ENCODE data around the gene C5orf15. TPM values are rescaled to one million over a fixed set of nuclear protein-coding genes. Genes with fewer than 3 reads are reported as not detected.

The C5orf15 gene
- 59.5 TPM for total RNA-seq (ENCODE audit: insufficient read depth, low replicate concordance)

DNA sequence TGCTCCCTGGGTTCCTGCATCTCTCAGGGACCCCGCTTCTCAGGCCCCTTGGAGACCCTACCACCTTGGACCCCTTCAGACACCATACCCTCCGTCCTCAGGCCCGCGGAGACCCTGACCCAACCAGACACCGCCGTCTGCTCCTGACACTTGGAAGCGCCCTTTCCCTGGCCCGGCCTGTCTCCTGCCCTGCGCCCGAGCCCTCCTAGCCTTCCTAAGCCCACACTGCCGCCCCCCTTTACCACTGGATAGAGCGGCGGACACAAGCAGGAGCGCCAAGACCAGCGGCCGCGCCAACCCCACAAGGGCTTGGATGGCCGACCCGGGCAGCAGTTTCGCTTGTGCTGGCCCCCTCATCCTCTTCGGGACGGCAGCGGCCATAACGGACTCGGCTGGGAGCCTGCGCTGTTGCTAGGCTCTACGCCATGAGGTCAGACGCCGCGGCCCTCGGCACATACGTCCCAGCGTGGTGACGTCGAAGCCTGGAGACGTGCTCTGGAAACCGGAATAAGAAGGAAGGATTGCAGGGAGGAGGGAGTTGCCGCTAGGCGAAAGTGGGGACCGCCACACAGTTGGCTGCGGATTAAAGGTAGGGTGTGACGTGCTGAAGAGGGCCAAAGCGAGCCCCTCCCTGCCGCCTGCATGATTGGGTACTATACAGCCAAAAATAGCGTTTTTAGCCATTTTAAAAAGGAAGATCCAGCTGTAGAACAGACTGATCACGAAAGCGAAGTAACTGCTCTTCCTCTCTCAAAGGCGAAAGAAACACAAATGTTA lies at the start of gene C5orf15:
Gene C5orf15, minus strand, starts transcription at position 422 of the 777 bp plus-strand sequence. Its CDS starts 41 bp downstream, at position 381.
- peak; percentile 99 for DNase-seq (ENCODE audit: low spot score)

DNA sequence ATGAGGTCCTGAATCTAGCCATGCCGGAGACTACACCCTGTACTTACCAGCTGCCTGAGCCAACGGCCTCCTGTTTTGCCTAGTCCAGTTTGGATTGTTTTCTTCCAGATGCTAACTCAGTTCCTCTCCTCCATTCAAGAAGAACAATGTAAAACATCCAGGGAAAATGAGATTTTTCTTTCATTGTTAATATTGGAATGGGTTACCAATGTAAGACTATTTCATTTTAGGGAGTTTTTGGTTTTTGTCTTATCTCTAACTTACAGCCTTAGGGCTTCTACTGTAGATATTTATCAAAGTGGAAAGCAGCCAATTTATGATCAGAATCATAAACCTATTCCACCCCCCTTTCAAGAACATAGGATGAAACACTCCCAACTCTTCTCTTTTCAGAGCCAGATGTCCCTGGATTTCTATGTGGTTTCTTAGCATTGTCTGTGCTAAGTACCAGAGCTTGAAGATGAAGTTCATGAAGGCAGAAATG lies 39.9 kb upstream of the C5orf15 start:
- no peak for DNase-seq (ENCODE audit: low spot score)

DNA sequence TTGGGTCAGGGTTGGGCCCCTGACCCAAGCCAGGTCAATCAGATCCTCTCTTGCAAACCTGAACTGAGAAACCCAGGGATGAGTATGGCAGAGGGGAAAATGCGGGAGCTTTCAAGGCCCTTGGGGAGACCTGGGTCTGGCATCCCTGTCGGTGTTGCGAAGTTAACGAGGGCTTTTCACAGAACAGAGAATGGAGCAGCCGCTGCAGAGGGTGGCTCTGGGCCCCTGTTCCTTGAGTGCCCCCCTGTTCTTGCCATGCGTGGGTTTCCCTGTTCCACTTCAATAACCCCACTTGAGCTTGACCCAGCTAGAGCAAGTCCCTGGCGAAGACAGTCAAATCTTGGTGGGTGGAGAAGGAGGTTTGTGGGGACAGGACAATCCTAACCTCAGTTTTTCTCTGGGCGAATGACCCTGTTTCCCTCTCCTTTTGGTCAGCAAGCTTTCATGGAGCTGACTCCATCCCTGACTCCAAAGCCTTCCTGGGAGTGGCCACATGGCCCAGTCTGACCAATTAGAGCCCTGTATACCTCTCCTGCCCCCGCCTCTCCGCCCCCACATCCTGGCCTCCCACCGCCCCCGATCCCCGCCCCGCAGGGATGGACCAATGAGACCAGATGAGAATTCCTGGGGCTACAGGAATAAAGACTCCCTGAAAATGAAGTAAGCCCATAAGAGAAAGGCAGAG lies 39.3 kb upstream of the C5orf15 start:
- peak; percentile 60 for DNase-seq (ENCODE audit: low spot score)

DNA sequence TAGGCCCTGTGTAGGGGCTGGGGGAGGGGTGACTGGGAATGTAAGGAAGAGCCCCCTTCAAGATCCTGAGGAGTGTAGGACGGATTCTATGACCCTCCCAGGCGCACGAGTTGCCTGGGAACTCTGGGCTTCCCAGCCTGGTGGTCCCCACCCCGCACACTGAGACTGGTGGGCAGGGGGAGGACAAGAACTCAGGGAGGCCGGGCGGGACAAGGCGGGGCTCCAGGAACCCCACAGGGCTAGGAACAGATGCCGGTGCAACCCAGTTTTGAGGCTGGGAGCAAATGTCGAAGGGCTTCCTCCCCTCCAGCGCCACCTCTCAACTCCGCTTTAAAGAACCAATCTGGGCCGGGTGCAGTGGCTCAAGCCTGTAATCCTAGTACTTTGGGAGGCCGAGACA lies 37.7 kb upstream of the C5orf15 start:
- DNase-seq (ENCODE audit: low spot score) = no peak

DNA sequence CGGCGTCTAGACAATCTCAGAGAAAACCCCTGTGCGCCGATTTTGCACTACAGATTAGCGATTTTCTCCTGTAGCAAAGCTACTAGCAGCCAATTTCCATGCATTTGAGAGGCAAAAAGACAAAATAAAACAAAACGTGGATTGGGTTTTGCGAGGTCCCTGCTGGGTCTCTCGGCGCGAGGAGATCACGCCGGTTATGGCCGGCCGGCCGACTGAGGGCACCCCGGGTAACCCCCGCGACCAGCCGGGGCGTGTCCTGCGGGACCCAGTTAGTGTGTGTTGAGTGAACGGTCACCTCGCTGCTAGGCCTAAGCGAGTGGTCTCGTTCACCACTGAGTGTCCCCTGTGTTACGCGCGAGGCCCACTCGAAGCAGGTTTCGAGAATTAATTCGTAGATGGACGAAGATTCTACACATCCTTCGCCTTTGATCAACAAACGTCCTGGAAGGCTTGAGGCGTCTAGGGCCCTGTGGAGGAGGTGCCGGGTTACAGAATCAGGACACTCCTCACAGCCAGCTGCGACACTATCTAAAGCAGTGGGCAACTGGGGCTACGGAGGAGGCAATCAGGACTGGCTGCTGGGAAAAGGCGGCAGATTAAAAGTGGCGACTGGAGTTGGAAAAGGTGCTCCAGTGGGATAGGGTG lies 37.1 kb upstream of the C5orf15 start:
- DNase-seq (ENCODE audit: low spot score) = no peak

DNA sequence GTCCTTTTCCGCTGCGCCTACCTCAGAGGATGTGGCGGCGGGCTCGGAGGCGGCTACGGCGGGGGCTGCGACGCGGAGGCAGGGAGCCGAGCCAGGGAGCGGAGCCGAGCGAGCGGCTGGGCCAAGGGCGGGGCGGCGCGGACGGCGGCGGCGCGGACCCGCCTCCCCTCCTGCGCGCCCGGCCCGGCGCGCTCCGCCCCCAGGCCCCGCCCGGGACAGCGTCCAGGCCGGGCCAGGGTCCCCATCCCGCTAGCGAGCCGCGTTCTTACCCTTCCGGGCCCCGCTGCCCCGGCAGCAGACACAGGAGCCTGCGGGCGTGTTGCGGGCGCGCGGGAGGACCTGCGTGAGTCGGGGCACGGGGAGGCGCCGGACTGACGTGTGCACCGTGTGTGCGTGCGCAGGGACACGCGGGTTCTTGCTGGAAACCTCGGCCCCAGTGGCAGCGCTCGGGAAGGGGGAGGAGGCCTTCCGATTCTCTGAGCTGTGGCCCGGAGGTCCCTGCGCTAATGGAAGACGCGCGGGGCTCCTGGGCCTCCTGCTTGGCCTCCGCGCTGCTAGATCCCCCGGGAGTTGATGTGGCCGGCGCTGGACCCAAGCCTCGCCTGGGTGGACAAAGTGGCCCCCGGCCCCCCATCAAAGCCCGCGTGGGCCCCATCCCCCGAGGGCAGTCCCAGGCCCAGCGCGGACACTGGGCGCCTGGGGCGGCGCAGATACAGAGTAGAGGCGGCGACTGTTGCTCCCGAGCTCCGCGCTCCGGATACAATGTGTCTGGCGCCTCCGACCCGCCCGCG lies 36.4 kb upstream of the C5orf15 start, which contains the start of gene VDAC1:
Gene VDAC1, minus strand, starts transcription at position 350 of the 791 bp plus-strand sequence. CDS start 11,963 bp downstream, outside the sequence.
- peak; percentile 90 for DNase-seq (ENCODE audit: low spot score)

DNA sequence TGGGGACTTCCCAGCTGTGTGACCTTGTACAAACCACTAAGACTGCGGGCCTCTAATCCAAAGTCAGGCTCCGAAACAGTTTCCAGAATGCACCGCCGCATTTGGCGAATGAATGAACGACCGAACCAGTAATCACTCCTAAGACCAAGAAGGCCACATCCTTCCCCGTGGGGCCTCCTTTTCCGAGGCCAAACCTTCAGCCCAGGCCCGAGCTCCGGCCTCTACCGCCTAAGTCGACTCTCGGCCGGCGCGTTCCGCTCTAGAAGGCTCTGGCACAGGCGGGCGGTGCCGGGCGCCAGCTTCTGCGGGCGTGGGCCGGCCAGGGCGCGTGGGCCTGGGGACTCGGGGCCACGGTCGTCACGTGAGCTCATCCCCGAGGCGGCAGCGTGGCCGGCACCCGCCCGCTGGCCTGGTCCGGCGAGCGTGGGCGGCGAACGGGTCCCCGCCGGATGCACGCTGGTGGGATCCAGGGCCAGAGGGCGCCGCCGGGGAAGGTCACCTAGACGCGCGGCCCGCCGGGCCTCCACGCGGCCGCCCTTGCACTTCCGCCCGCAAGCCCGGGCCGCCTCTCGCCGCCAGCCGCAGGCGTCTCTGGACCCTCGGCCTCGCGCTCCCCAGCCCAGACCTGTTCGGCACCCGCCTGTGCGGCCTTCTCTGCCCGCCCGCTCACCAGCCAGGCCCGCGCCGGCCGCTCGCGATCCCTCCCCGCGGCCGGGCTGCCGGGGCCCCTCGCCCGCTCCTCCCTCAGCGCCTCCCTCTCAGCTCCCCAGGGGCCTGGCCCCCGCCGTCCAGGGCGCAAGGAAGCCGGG lies 35.6 kb upstream of the C5orf15 start:
- peak; percentile 53 for DNase-seq (ENCODE audit: low spot score)

DNA sequence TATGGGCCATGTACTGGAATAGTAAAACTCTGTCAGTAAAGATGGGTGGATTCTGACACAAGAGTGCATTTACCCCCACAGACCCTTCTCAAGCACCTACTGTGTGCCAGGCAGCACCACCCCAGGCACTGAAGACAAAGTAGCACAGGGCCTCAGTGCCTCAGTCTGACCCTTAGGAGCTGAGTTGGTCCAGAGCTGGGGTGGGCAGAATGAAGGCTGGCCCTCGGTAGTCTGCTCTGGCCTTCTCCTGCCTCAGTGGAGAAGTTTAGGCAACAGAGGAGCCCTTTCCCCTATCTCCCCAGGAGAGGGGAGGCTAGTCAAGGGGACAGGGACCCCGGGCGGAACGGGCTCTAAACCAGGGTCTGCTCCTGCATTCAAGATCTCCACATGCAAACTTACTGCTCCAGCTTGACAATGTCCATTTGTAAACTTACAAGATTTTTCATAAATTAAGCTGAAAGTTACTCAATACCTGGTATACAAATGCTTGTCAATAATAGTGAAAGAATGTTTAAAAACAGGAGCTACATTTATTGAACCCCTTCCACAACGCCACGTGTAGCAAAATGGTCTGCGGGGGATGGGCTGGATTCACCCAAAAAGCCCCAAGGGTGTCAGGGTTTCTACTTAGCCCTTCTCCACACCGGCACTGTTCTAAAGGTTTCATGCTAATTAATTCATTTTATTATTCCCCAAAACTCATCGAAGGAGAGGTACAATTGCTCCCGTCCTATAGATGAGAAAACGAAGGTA lies 34.8 kb upstream of the C5orf15 start:
- no peak for DNase-seq (ENCODE audit: low spot score)

DNA sequence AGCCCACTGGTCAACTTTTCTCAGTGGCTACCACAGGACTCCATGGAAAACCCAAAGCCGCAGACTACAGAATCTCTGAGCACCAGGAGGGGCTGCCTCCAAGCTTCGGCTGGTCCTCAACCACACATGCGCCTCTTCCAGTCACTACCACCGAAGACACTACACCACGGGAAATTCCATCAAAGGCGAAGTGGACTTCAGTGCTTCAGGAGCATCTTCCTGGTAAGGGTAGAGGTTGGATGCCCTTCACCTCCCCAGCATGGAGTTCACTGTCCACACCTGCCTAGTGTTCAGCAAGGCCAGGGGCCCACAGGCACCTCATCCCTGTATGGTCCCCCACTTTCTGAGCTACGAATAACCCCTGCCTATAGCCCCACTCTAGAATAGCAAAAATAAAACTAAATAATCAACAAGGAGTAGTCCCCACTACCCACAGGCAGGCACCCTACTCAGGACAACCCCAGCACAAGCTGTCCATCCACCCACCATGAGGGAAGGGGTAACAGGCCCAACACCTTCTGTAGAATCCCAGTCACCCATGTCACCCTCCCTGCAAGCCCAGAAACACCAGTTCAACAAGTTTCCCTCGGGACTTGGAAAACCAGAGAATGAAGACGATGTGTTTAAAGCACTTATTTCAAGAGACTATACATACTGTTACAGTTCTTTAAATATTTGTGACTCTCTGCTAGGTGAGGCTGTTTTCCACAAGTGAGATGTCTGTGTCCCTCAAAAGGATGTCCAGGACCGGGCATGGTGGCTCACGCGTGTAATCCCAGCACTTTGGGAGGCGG lies 33.7 kb upstream of the C5orf15 start:
- DNase-seq (ENCODE audit: low spot score) = no peak

DNA sequence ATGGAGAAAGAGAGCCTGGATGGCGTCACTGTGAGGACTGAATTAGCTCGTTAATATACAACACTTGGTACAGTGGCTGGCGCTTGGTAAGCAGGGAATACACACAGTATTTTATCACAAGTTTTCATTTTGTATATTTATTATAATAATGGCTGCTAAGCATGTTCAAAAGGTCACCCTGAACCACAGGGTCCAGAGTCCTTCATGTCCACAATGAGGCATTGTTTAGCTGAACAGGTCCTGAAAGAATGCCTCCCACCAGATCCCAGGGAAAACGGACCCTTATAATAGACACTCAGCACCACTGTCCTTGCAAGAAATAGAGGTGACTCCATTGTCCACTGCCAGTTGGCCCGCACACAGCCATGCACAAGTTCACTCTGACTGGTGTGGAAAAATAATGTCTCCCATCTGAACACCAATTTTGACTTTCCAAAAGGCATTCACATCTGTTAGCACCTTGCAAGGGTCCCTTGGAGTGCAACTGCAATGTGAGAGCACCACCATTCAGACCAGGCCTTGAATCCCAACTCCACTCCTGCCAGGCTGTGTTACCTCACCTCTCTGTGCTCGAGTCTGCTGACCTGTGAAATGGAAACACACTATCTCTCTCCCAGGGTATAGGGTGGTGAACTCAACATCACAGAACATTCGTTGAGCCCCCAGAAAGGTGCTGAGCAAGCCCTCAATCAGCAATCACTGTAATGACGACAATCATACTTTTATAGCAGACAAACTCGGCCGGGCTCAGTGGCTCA lies 32.5 kb upstream of the C5orf15 start:
- no peak for DNase-seq (ENCODE audit: low spot score)

DNA sequence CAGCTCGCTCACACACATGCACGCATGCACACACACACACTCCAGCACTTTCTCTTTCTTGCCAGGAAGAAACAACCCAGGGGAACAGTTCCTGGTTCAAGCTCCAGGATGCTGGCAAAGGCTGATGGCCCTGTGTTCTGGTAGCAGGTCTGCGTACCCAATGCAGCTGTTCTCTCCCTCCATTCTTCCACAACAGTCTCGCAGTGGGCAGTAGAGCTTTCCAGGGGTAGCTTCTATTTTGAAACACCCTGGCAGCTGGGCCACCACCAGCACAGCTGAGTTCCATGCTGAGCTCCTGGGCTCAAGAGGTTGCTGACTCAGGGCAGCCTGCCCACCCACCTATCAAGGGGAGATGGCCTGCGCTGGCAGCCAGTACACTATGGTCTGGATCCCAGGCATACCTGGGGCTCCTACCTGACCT lies 31.7 kb upstream of the C5orf15 start:
- DNase-seq (ENCODE audit: low spot score) = no peak

DNA sequence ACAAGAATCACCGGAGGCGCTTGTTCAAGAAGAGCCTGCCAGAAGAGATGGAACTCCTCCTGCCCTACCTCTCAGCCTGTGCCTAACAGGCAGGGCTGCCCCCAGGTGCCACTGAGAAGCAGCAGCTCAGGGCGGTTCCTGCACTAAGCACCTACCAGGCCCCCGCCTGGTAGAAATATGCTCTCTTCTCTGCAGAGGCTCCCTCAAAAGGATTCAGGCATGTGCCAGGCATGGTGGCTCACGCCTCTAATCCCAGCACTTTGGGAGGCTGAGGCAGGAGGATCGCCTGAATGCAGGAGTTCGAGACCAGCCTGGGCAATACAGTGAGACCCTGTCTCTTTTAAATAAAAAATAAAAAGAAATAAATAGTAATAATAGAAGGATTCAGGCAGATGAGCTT lies 30.4 kb upstream of the C5orf15 start:
- DNase-seq (ENCODE audit: low spot score) = no peak

DNA sequence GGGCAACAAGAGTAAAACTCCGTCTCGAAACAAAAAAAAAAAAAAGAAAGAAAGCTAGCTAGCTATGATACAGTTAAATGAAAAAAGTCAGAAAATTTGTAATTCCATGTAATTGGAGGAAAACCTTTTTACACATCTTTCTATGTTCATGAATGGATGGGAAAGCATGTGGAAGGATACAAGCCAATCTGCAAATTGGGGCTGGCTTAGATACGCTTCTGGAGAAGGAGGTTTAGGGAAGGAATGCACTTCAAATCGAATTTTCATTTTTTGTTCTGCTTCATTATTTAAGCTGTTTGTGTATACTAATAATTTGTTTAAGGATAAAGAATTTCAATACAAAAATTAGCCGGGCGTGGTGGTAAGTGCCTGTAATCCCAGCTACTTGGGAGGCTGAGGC lies 29.6 kb upstream of the C5orf15 start:
- no peak for DNase-seq (ENCODE audit: low spot score)

DNA sequence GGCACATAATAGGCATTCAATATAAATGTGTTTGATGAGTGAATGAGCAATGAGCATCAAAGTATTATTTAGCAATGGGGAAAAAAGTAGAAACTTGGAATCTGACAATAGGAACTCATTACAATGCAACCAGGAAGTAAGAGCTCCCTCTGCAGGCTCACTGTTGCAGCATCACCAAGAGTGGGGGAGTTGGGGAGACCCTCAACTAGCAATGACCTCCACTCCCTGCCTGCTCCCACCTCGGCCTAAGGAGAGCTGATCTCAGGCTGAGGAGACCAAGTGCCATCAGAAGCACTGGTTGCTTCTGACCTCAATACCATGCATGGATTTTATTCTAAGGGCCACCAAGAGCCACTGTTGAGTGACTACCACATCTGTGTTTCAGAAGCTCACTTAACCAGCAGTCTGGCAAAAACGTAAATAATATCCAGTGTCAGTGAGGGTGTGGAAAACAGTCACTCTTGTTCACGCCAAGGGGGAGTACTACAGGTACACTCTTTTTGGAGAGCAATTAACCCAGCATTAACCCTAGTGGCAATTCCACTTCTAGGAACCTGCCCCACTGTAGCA lies 28.3 kb upstream of the C5orf15 start:
- no peak for DNase-seq (ENCODE audit: low spot score)

DNA sequence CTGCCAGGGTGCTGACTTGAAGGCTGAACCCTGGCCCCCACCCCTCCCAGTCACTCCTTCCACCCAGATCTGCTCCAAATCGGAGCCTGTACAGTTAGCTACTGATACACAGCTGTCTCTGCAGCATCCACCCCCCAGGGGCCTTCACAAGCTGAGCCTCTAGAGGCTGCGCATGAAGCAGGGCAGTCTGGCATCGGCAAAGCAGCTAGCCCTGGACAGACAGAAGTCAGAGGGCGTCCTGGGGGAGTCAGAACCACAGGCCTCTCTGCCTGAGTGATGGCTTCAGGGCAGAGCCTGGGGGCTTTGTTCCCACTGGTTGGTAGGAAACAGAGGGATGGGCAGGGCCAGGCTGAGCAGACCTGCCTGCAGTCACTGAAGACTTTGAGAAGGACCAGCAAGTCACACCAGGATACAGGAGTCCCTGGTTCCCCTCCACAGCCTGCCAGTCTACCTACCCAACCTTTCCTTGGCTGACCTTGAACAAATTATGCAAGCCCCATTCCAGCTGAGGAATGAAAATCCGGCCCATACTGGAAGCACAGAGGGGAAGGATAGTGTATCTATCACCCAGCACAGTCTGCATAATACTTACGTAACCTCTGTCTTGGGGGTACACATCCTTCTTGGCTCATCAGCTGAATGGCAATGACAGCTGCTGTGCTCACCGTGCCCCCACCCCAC lies 27.6 kb upstream of the C5orf15 start:
- no peak for DNase-seq (ENCODE audit: low spot score)

DNA sequence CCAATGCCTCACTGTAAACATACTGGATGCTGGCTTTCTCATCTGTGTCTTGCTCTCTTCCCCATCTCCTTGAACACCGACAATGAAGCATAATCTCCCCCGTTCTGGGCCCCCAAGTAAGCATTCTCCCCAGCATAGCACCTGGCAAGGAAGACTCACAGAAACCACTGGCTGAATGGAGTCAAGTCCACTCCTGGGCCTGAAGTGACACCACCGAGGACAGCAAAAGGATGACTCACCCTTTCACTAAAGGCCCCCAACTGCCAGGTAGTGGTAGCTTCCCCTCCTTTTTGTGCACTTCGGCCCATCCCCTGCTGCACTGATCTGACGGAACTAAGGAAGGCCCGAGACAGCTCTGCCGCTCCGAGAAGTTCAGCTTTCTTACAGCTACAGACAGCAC lies 26.9 kb upstream of the C5orf15 start:
- DNase-seq (ENCODE audit: low spot score) = no peak

DNA sequence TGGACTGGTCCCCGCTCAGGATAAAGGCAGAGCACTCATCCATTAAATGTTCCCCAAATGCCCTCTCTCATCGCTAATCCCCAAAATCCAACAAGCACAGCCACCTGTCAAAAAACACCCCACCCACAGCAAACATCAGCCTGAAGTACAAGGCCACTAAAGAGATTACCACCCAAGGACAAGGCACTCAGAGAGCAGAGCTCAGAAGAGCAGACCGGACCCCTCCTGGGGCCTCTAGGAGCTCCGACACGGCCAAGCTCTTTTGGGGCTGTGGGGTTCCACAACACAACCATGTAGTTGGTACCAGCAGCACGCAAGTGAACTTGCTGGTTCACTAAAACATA lies 26.5 kb upstream of the C5orf15 start:
- DNase-seq (ENCODE audit: low spot score) = no peak

Measured in umbilical cord (tissue), 2 donors.